Neuronal stem cell (in vitro differentiated cells): ENCODE results near the gene CPEB3.

ENCODE experiments used
- DNase-seq: peaks from one replicate; pipeline ENCODE4 v3.0.0-alpha.2; 2013; ENCODE audit warnings: low spot score
- H2AFZ ChIP-seq: one replicate; pipeline ENCODE4 v1.6.1; 2013; ENCODE audit warnings: mild to moderate bottlenecking, low read length, inconsistent platforms
- H2AK5ac ChIP-seq: 2 replicates; pipeline ENCODE4 v1.6.1; 2013; ENCODE audit warnings: low read depth, mild to moderate bottlenecking, inconsistent platforms, low read length, moderate library complexity, mixed read lengths
- H2BK120ac ChIP-seq: 2 replicates; pipeline ENCODE4 v1.6.1; 2013; ENCODE audit warnings: low read depth, mild to moderate bottlenecking, inconsistent platforms, low read length, moderate library complexity, mixed read lengths
- H2BK12ac ChIP-seq: one replicate; pipeline ENCODE4 v1.6.1; 2013; ENCODE audit warnings: low read length, inconsistent platforms
- H2BK15ac ChIP-seq: 2 replicates; pipeline ENCODE4 v1.6.1; 2013; ENCODE audit warnings: mild to moderate bottlenecking, low read length, inconsistent platforms, mixed read lengths
- H2BK5ac ChIP-seq: one replicate; pipeline ENCODE4 v1.6.1; 2013; ENCODE audit warnings: inconsistent platforms, mild to moderate bottlenecking, low read length, moderate library complexity
- H3K14ac ChIP-seq: one replicate; pipeline ENCODE4 v1.6.1; 2013; ENCODE audit warnings: low read length, inconsistent platforms
- H3K18ac ChIP-seq: 2 replicates; pipeline ENCODE4 v1.6.1; 2013; ENCODE audit warnings: low read length, inconsistent platforms
- H3K23ac ChIP-seq: 2 replicates; pipeline ENCODE4 v1.6.1; 2013; ENCODE audit warnings: low read depth, mild to moderate bottlenecking, mixed read lengths, low read length, inconsistent platforms; ENCODE audit not compliant: poor library complexity
- H3K27ac ChIP-seq: replicated peaks from 3 replicates; pipeline ENCODE4 v1.5.1; 2013; ENCODE audit warnings: low read length, inconsistent platforms
- H3K27me3 ChIP-seq, 3 experiments: 2 replicates each; pipeline ENCODE4 v1.6.1; 2013; ENCODE audit warnings: low read length in 3 of 3, mild to moderate bottlenecking in 2 of 3, inconsistent platforms in 1 of 3, low read depth in 1 of 3, mixed read lengths in 1 of 3, moderate library complexity in 1 of 3; ENCODE audit not compliant: control insufficient read depth in 3 of 3, insufficient read depth in 3 of 3
- H3K36me3 ChIP-seq, 2 donors: replicated peaks in 1 of 2; 2 replicates each; pipeline ENCODE4 v1.6.1; 2013; ENCODE audit warnings: low read length in 2 of 2; ENCODE audit not compliant: control insufficient read depth in 2 of 2, insufficient read depth in 2 of 2
- H3K4ac ChIP-seq: 2 replicates; pipeline ENCODE4 v1.6.1; 2013; ENCODE audit warnings: inconsistent platforms, mild to moderate bottlenecking, low read length, moderate library complexity
- H3K4me1 ChIP-seq, 2 donors: 1 replicate in 1 of 2; 2 replicates in 1 of 2; pipeline ENCODE4 v1.6.1; 2013; ENCODE audit warnings: low read length in 2 of 2, low read depth in 1 of 2; ENCODE audit not compliant: control insufficient read depth in 2 of 2, insufficient read depth in 1 of 2
- H3K4me2 ChIP-seq: one replicate; pipeline ENCODE4 v1.6.1; 2013; ENCODE audit warnings: mild to moderate bottlenecking, low read length, inconsistent platforms; ENCODE audit not compliant: insufficient read depth, poor library complexity, severe bottlenecking
- H3K4me3 ChIP-seq, 2 donors: 2 replicates each; pipeline ENCODE4 v1.5.1; 2013; ENCODE audit warnings: low read length in 2 of 2, mild to moderate bottlenecking in 2 of 2, inconsistent platforms in 1 of 2, moderate library complexity in 1 of 2
- H3K79me1 ChIP-seq: one replicate; pipeline ENCODE4 v1.6.1; 2013; ENCODE audit warnings: low read depth, mild to moderate bottlenecking, inconsistent platforms, low read length, moderate library complexity
- H3K9ac ChIP-seq: one replicate; pipeline ENCODE4 v1.6.1; 2013; ENCODE audit warnings: mild to moderate bottlenecking, low read depth, low read length, inconsistent platforms; ENCODE audit not compliant: poor library complexity
- H3K9me3 ChIP-seq, 2 donors: replicated peaks in 1 of 2; 2 replicates each; pipeline versions ENCODE3 to v1.6.1; 2013; ENCODE audit warnings: low read length in 2 of 2, mild to moderate bottlenecking in 2 of 2, inconsistent platforms in 1 of 2, low read depth in 1 of 2, mixed read lengths in 1 of 2, moderate library complexity in 1 of 2; ENCODE audit not compliant: control insufficient read depth in 2 of 2, insufficient read depth in 1 of 2
- H4K8ac ChIP-seq: one replicate; pipeline ENCODE4 v1.6.1; 2013; ENCODE audit warnings: low read depth, mild to moderate bottlenecking, inconsistent platforms, low read length, moderate library complexity
- H4K91ac ChIP-seq: one replicate; pipeline ENCODE4 v1.6.1; 2013; ENCODE audit warnings: low read length, low read depth, mild to moderate bottlenecking, inconsistent platforms; ENCODE audit not compliant: poor library complexity
- WGBS, 2 donors: extraction: QIAGEN DNeasy Blood & Tissue Kit; methylation state at CpG; one replicate each; pipeline ENCODE4 v1.1.7; 2013; ENCODE audit warnings: missing lambda C conversion rate in 2 of 2, mixed read lengths in 1 of 2; ENCODE audit not compliant: insufficient read length in 2 of 2, insufficient replicate concordance in 1 of 2; ENCODE audit errors: extremely low coverage in 2 of 2; 5-methylcytosine and 5-hydroxymethylcytosine counted together

CPEB3 gene

GRCh38 chr10:92298487-92298886 lies 7.6 kb upstream of the CPEB3 start:
- H3K36me3 ChIP-seq: peaks cover 6 to 72% of the 10 kb centered on the region in 2 donors
- no peak overlapping the region for H3K9ac ChIP-seq
- H4K91ac ChIP-seq: no peak overlapping the region
- no peak overlapping the region for H3K4ac ChIP-seq
- no peak overlapping the region for H3K4me3 ChIP-seq
- H2BK120ac ChIP-seq: no peak overlapping the region
- no peak overlapping the region for H4K8ac ChIP-seq
- no peak overlapping the region for H3K27ac ChIP-seq
- no peak overlapping the region for H2AK5ac ChIP-seq
- no peak overlapping the region for H2BK15ac ChIP-seq
- WGBS, 2 donors: no CpG with 5 or more reads among the region's 6 CpGs
- no peak overlapping the region for H2BK12ac ChIP-seq
- no peak overlapping the region for H3K4me2 ChIP-seq
- no peak overlapping the region for H3K23ac ChIP-seq
- H2AFZ ChIP-seq: no peak overlapping the region
- H3K18ac ChIP-seq: no peak overlapping the region
- H3K4me1 ChIP-seq: no peaks in the 10 kb centered on the region
- H3K27me3 ChIP-seq: no peaks in the 10 kb centered on the region
- no peak for DNase-seq
- no peak overlapping the region for H3K14ac ChIP-seq
- H3K9me3 ChIP-seq: no peaks in the 10 kb centered on the region
- no peak overlapping the region for H2BK5ac ChIP-seq
- H3K79me1 ChIP-seq: peaks cover 2% of the 10 kb centered on the region

DNA sequence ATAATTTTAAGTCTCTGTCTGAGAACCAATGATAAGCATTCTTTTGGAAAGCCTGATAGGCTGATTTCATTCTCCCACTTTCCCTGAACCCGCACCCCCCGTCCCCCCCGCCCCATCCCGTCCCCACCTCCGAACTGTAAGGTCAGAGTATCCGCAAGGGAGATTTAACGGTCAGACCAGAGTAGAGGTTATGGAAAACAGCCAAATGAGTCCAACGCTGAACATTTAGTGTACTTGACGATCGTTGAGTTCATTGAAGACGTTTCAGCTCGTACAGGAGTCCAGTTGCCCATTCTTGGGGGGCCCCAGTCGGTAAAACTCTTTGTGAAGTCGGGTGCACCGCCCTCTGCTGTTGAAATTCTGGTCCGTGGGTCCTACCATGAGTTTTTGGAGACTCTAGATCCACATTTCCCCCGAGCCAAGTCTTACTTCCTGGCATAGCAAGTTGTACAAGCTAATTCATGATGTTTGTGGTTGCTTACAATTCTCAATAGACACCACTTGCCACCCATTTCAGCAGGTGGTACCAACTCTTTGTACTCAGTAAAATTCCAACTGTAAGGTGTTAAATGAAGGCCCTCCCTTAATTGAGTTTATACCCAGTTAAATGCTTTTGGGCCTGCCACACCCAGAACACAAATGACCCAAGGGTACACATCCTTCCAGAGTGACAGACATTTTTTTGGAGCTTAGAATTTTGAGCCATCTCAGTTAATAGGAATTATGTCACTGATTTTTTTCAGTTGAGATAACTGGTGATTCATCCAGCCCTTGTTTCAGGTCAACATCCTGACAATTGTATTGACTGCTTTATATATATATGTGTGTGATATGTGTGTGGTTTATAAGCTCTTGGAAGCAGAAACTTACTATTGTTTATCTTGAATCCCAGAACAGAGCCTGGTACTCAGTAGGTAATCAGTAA lies 1.3 kb upstream of the CPEB3 start:
- H3K27me3 ChIP-seq: no peaks in the 10 kb centered on the region
- H3K4me3 ChIP-seq: peak overlapping the region; percentile 99 to 100
- H2BK15ac ChIP-seq: no peak overlapping the region
- H4K91ac ChIP-seq: no peak overlapping the region
- no peak overlapping the region for H2AK5ac ChIP-seq
- no peak overlapping the region for H3K4ac ChIP-seq
- peaks cover 2 to 44% of the 10 kb centered on the region in 2 donors for H3K36me3 ChIP-seq
- H3K9ac ChIP-seq: no peak overlapping the region
- no peak overlapping the region for H2BK12ac ChIP-seq
- no peak overlapping the region for H2BK5ac ChIP-seq
- no peak overlapping the region for H3K23ac ChIP-seq
- H3K4me1 ChIP-seq: peaks cover 0 to 5% of the 10 kb centered on the region in 2 donors
- H3K9me3 ChIP-seq: no peaks in the 10 kb centered on the region
- DNase-seq: peak; percentile 23
- H3K79me1 ChIP-seq: peaks cover 9% of the 10 kb centered on the region
- peak overlapping the region; percentile 99 for H2AFZ ChIP-seq
- no peak overlapping the region for H3K18ac ChIP-seq
- peak overlapping the region; percentile 62 for H3K4me2 ChIP-seq
- H3K27ac ChIP-seq: no peak overlapping the region
- H4K8ac ChIP-seq: no peak overlapping the region
- WGBS, 2 donors: no CpG with 5 or more reads among the region's 17 CpGs
- H2BK120ac ChIP-seq: no peak overlapping the region
- no peak overlapping the region for H3K14ac ChIP-seq

GRCh38 chr10:92291616-92291865 lies 663 bp upstream of the CPEB3 start:
- no peak overlapping the region for H2BK15ac ChIP-seq
- no peak overlapping the region for H2BK120ac ChIP-seq
- peaks cover 0 to 5% of the 10 kb centered on the region in 2 donors for H3K4me1 ChIP-seq
- no peak overlapping the region for H3K4ac ChIP-seq
- no peak overlapping the region for H4K8ac ChIP-seq
- no peaks in the 10 kb centered on the region for H3K9me3 ChIP-seq
- H3K14ac ChIP-seq: peak overlapping the region; percentile 100
- no CpG with 5 or more reads among the region's 10 CpGs for WGBS, 2 donors
- peak overlapping the region; percentile 85 for H4K91ac ChIP-seq
- peak overlapping the region; percentile 70 for H3K27ac ChIP-seq
- H3K18ac ChIP-seq: peak overlapping the region; percentile 98
- H3K23ac ChIP-seq: peak overlapping the region; percentile 93
- H2BK12ac ChIP-seq: no peak overlapping the region
- no peak for DNase-seq
- H2BK5ac ChIP-seq: no peak overlapping the region
- H2AFZ ChIP-seq: peak overlapping the region; percentile 99
- no peaks in the 10 kb centered on the region for H3K27me3 ChIP-seq
- H2AK5ac ChIP-seq: peak overlapping the region; percentile 75
- peaks cover 2 to 38% of the 10 kb centered on the region in 2 donors for H3K36me3 ChIP-seq
- H3K4me2 ChIP-seq: peak overlapping the region; percentile 62
- H3K4me3 ChIP-seq: peak overlapping the region; percentile 99 to 100
- peak overlapping the region; percentile 99 for H3K9ac ChIP-seq
- H3K79me1 ChIP-seq: peaks cover 9% of the 10 kb centered on the region

DNA sequence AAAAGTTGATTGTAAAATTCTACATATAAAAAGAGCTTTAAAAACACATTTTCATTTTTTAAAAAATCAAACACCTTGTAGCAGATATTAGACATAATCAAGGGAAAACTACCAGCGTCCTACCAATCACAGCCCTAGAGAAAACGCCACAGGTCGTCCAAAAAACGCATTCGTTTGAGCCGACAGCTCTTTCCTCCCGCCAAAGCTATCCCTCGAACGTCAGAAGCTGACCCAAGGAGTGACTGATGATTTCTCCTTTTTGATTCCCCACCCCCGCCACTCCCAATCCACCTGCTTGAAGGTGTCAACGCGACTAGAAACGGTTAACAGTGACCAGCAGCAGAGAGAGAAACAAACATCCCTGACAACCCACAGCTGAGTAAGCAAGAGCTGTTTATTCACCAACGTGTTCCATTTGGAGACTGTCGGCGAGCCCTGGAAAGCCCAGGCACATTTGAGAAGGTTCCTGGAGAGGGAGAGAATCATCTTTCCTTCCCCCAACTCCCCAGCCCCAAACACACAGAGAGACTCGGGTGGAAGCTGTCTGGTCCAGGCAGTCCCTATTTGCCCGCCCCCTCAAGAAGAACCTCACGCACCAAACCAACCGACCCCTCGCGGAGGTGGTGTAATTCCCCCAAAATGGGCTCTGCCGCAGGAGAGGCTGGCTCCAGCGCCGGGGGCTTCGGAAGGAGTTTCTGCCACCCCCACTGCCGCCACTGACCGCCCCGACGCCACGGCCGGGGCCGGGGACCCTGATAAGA lies 622 bp downstream of the CPEB3 start:
- Histone ChIP-seq H3K27me3 (no peaks in the 10 kb centered on the region), H2AK5ac (no peak overlapping the region), H2BK120ac (no peak overlapping the region), H4K91ac (no peak overlapping the region), H3K4ac (no peak overlapping the region), H4K8ac (no peak overlapping the region), H2BK12ac (no peak overlapping the region), H2BK5ac (no peak overlapping the region), H3K23ac (no peak overlapping the region), H3K9ac (peak overlapping the region; percentile 46), H3K14ac (peak overlapping the region; percentile 10), H3K9me3 (no peaks in the 10 kb centered on the region), H3K79me1 (peaks cover 9% of the 10 kb centered on the region), H3K27ac (peak overlapping the region; percentile 50), H3K18ac (peak overlapping the region; percentile 33), H3K4me3 (peak overlapping the region; percentile 99 to 100), H3K36me3 (peaks cover 2 to 27% of the 10 kb centered on the region in 2 donors), H2BK15ac (no peak overlapping the region), H2AFZ (peak overlapping the region; percentile 99), H3K4me2 (peak overlapping the region; percentile 55), H3K4me1 (peaks cover 0 to 5% of the 10 kb centered on the region in 2 donors)
- no CpG with 5 or more reads among the region's 33 CpGs for WGBS, 2 donors
- peak; percentile 36 for DNase-seq
